ENCODE data around the gene MAP4K5. TPM values are rescaled to one million over a fixed set of nuclear protein-coding genes. Genes with fewer than 3 reads are reported as not detected.
"Not testable (repeated sequence)": the region's sequence is repeated elsewhere in the genome, so short reads cannot be mapped to it uniquely, and the experiment has no call there.

MAP4K5 gene
- total RNA-seq: 16.3 TPM
- long read RNA-seq, partial matches to known transcripts: 6 of 12 reads
- long read RNA-seq, other reads (novel, unspliced or antisense): 6 of 12 reads

GRCh38 chr14:50532502-50533240, at the start of gene MAP4K5:
Gene MAP4K5 (minus strand): TSS chr14:50532569. CDS start chr14:50532049, 520 bp downstream.
- intact Hi-C loops (cut with micrococcal nuclease): loop anchor here (2.0 kb wide), 1 partner anchor 212 kb away; no protein-coding TSS in a partner anchor
- DNase-seq (peak; percentile 96), ATAC-seq (peak; percentile 99)

- DNase-seq: no peak
- ATAC-seq: no peak
- intact Hi-C loops (cut with micrococcal nuclease): no loop called here
Measured at GRCh38 chr14:50578433-50578832, 46.1 kb upstream of the MAP4K5 start.

- intact Hi-C loops (cut with micrococcal nuclease): no loop called here
- no peak for ATAC-seq
Measured at GRCh38 chr14:50577982-50578381, 45.6 kb upstream of the MAP4K5 start.

GRCh38 chr14:50575769-50576168, 43.4 kb upstream of the MAP4K5 start:
- ATAC-seq: no peak
- DNase-seq: no peak
- intact Hi-C loops (cut with micrococcal nuclease): no loop called here

More at GRCh38 chr14:50577982-50578381, 45.6 kb upstream of the MAP4K5 start:
- no peak for DNase-seq

GRCh38 chr14:50573862-50574261, 41.5 kb upstream of the MAP4K5 start:
- DNase-seq (no peak), ATAC-seq (no peak)
- intact Hi-C loops (cut with micrococcal nuclease): no loop called here

GRCh38 chr14:50569714-50570274, 37.4 kb upstream of the MAP4K5 start:
- intact Hi-C loops (cut with micrococcal nuclease): no loop called here
- ATAC-seq (no peak), DNase-seq (no peak)

- DNase-seq: no peak
- ATAC-seq: no peak
- intact Hi-C loops (cut with micrococcal nuclease): no loop called here
Measured at GRCh38 chr14:50562841-50563240, 30.5 kb upstream of the MAP4K5 start.

- intact Hi-C loops (cut with micrococcal nuclease): no loop called here
- ATAC-seq (peak; percentile 92), DNase-seq (peak; percentile 91)
Measured at GRCh38 chr14:50560931-50561285, 28.5 kb upstream of the MAP4K5 start.

GRCh38 chr14:50559990-50560930, 27.9 kb upstream of the MAP4K5 start, which contains the start of gene ATL1:
Gene ATL1 (plus strand): TSS chr14:50560145. CDS start chr14:50560266, 121 bp downstream.
- intact Hi-C loops (cut with micrococcal nuclease): no loop called here
- peak; percentile 95 for ATAC-seq
- DNase-seq: peak; percentile 83

GRCh38 chr14:50552796-50553195, 20.4 kb upstream of the MAP4K5 start:
- ATAC-seq; DNase-seq; intact Hi-C loops (cut with micrococcal nuclease): not testable (repeated sequence)

GRCh38 chr14:50551877-50552276, 19.5 kb upstream of the MAP4K5 start:
- ATAC-seq (no peak), DNase-seq (no peak)
- intact Hi-C loops (cut with micrococcal nuclease): no loop called here

GRCh38 chr14:50550294-50550693, 17.9 kb upstream of the MAP4K5 start:
- no peak for DNase-seq
- ATAC-seq: no peak
- intact Hi-C loops (cut with micrococcal nuclease): no loop called here

GRCh38 chr14:50545618-50546017, 13.2 kb upstream of the MAP4K5 start:
- intact Hi-C loops (cut with micrococcal nuclease): no loop called here
- DNase-seq (no peak), ATAC-seq (no peak)

GRCh38 chr14:50544911-50545310, 12.5 kb upstream of the MAP4K5 start:
- ATAC-seq: no peak
- intact Hi-C loops (cut with micrococcal nuclease): no loop called here
- DNase-seq: no peak

- intact Hi-C loops (cut with micrococcal nuclease): no loop called here
- ATAC-seq (peak; percentile 49), DNase-seq (no peak)
Measured at GRCh38 chr14:50542941-50543418, 10.6 kb upstream of the MAP4K5 start.

- ATAC-seq: no peak
Measured at GRCh38 chr14:50541159-50541567, 8.8 kb upstream of the MAP4K5 start.

GRCh38 chr14:50539051-50539450, 6.7 kb upstream of the MAP4K5 start:
- intact Hi-C loops (cut with micrococcal nuclease): no loop called here
- DNase-seq (no peak), ATAC-seq (no peak)

More at GRCh38 chr14:50541159-50541567, 8.8 kb upstream of the MAP4K5 start:
- intact Hi-C loops (cut with micrococcal nuclease): no loop called here
- DNase-seq: no peak

GRCh38 chr14:50538034-50538433, 5.7 kb upstream of the MAP4K5 start:
- intact Hi-C loops (cut with micrococcal nuclease): not testable (repeated sequence)

GRCh38 chr14:50534997-50535396, 2.6 kb upstream of the MAP4K5 start:
- intact Hi-C loops (cut with micrococcal nuclease): no loop called here
- ATAC-seq: no peak
- no peak for DNase-seq

More at GRCh38 chr14:50538034-50538433, 5.7 kb upstream of the MAP4K5 start:
- not testable (repeated sequence) for DNase-seq, ATAC-seq

Data from left ventricle myocardium superior (tissue), 1 donor.